HepG2 (cell line): Measurements from ENCODE around the gene AKAP7. TPM values are rescaled to one million over a fixed set of nuclear protein-coding genes. Genes with fewer than 3 reads are reported as not detected.

Source experiments
- ATAC-seq: fragments of 200-7000 bp; cut with Tn5 transposase; 3 replicates; pipeline ENCODE4 v1.9.1; 2020; ENCODE audit warnings: mild to moderate bottlenecking, moderate library complexity
- BruUV-seq: library from RNA; stranded (reverse); fragments of 400-500 nt; replicated peaks from 2 replicates; lab custom pipeline; 2021; lab: Mats Ljungman, UMichigan
- CTCF ChIA-PET: fragments of 300-600 bp; formaldehyde crosslinking; extraction: SDS; loops from one replicate; lab custom pipeline; 2021; ENCODE audit warnings: low total read pairs, inconsistent platforms, low intra/inter-chr PET ratio; lab: Yijun Ruan, JAX
- POLR2A ChIA-PET: fragments of 350-600 bp; sonication (Branson Sonifier 250); formaldehyde crosslinking; loops from one replicate; lab custom pipeline; 2020; ENCODE audit warnings: antibody characterized with exemption, inconsistent platforms; lab: Yijun Ruan, JAX
- DNase-seq: peaks from one replicate; pipeline ENCODE4 v3.0.0-alpha.2; 2015; ENCODE audit warnings: low spot score
- FAIRE-seq: peaks from 3 replicates; lab custom pipeline; 2011; peaks lifted over from hg19 to GRCh38; lab: Jason Lieb, UNC
- H2AFZ ChIP-seq: one replicate; pipeline ENCODE4 v1.6.1; 2011; ENCODE audit warnings: low read length, inconsistent platforms
- H3K27ac ChIP-seq: fragments of 300-600 bp; 3 replicates; pipeline ENCODE4 v1.8.0; 2011; ENCODE audit warnings: mixed run types, mild to moderate bottlenecking, mixed read lengths, low read length, inconsistent platforms; ENCODE audit not compliant: insufficient read depth; ENCODE audit errors: extremely low read length
- H3K27me3 ChIP-seq, 2 experiments: fragments of 200-600 bp in 1 of 2; 2 replicates in 1 of 2; 3 replicates in 1 of 2; pipeline versions ENCODE4 v1.6.0 to v1.8.0; 2011; ENCODE audit warnings: low read length in 2 of 2, mild to moderate bottlenecking in 2 of 2, moderate library complexity in 2 of 2, inconsistent platforms in 1 of 2; ENCODE audit not compliant: insufficient read depth in 2 of 2, control insufficient read depth in 1 of 2
- H3K36me3 ChIP-seq, 2 experiments: fragments of 200-600 bp in 1 of 2; replicated peaks in 1 of 2; 2 replicates in 1 of 2; 3 replicates in 1 of 2; pipeline versions ENCODE4 v1.5.1 to v1.8.0; 2011; ENCODE audit warnings: low read length in 2 of 2, inconsistent platforms in 1 of 2; ENCODE audit not compliant: insufficient read depth in 2 of 2, control insufficient read depth in 1 of 2
- H3K4me1 ChIP-seq: 2 replicates; pipeline ENCODE4 v1.5.1; 2012; ENCODE audit warnings: low read length, inconsistent platforms; ENCODE audit not compliant: insufficient read depth
- H3K4me2 ChIP-seq: 2 replicates; pipeline ENCODE4 v1.6.0; 2011; ENCODE audit warnings: low read depth, low read length, inconsistent platforms
- H3K4me3 ChIP-seq, 3 experiments: fragments of 200-600 bp in 1 of 3; sonication (generic), shearing (Covaris generic) in 1 of 3; replicated peaks in 1 of 3; 2 replicates each; pipeline ENCODE4 v1.5.1; 2011 to 2016; ENCODE audit warnings: low read length in 3 of 3, inconsistent platforms in 2 of 3, low read depth in 2 of 3, mild to moderate bottlenecking in 2 of 3, control low read depth in 1 of 3, mixed read lengths in 1 of 3; ENCODE audit not compliant: insufficient read depth in 1 of 3
- H3K79me2 ChIP-seq: one replicate; pipeline ENCODE4 v1.6.1; 2011; ENCODE audit warnings: low read length, inconsistent platforms; ENCODE audit not compliant: insufficient read depth
- H3K9ac ChIP-seq: 2 replicates; pipeline ENCODE4 v1.6.0; 2011; ENCODE audit warnings: mild to moderate bottlenecking, low read depth, low read length, inconsistent platforms; ENCODE audit not compliant: insufficient read depth
- H3K9me3 ChIP-seq: 2 replicates; pipeline ENCODE4 v1.5.1; 2012; ENCODE audit warnings: mild to moderate bottlenecking, low read length
- H4K20me1 ChIP-seq: 2 replicates; pipeline ENCODE4 v1.6.0; 2011; ENCODE audit warnings: inconsistent platforms, mild to moderate bottlenecking, low read length, moderate library complexity; ENCODE audit not compliant: insufficient read depth
- HNF4A ChIP-seq: sonication (generic); formaldehyde crosslinking; IDR thresholded peaks from 2 replicates; pipeline ENCODE4 v1.4.0; 2020; ENCODE audit warnings: missing genetic modification reagents
- MAZ ChIP-seq, 2 experiments: sonication (generic) in 1 of 2; formaldehyde crosslinking in 1 of 2; IDR thresholded peaks; 2 replicates each; pipeline versions ENCODE4 v1.5.0 to v1.6.1; 2012 to 2020; ENCODE audit warnings: low read depth in 2 of 2, mild to moderate bottlenecking in 2 of 2, borderline replicate concordance in 1 of 2, improper control_type of control experiment in 1 of 2, low read length in 1 of 2, missing genetic modification reagents in 1 of 2, moderate library complexity in 1 of 2
- MIXL1 ChIP-seq: IDR thresholded peaks from 2 replicates; pipeline ENCODE4 v1.6.1; 2016
- NFATC3 ChIP-seq: sonication (generic); formaldehyde crosslinking; IDR thresholded peaks from 2 replicates; pipeline ENCODE4 v1.5.1; 2020; ENCODE audit warnings: mild to moderate bottlenecking, missing genetic modification reagents
- PBX3 ChIP-seq: sonication (generic); formaldehyde crosslinking; IDR thresholded peaks from 2 replicates; pipeline ENCODE4 v1.8.1; 2023; ENCODE audit warnings: missing genetic modification reagents, inconsistent platforms, borderline replicate concordance
- PLRG1 ChIP-seq: fragments of 450-650 bp; conservative IDR thresholded peaks from 2 replicates; pipeline ENCODE4 v1.6.1; 2016
- RFX1 ChIP-seq: fragments of 450-650 bp; IDR thresholded peaks from 2 replicates; pipeline ENCODE4 v1.6.1; 2017
- SALL2 ChIP-seq: sonication (generic); formaldehyde crosslinking; IDR thresholded peaks from 2 replicates; pipeline ENCODE4 v1.8.1; 2023; ENCODE audit warnings: mild to moderate bottlenecking, missing genetic modification reagents, inconsistent platforms
- SMAD3 ChIP-seq: sonication (generic); formaldehyde crosslinking; IDR thresholded peaks from 2 replicates; pipeline ENCODE4 v1.4.0; 2020; ENCODE audit warnings: missing genetic modification reagents
- TIGD3 ChIP-seq: sonication (generic); formaldehyde crosslinking; IDR thresholded peaks from 2 replicates; pipeline ENCODE4 v1.5.1; 2020; ENCODE audit warnings: mild to moderate bottlenecking, missing genetic modification reagents, borderline replicate concordance
- ZBTB2 ChIP-seq: sonication (generic); formaldehyde crosslinking; IDR thresholded peaks from 2 replicates; pipeline ENCODE4 v1.8.0; 2022; ENCODE audit warnings: low read depth, missing genetic modification reagents
- ZNF142 ChIP-seq: sonication (generic); formaldehyde crosslinking; IDR thresholded peaks from 2 replicates; pipeline ENCODE4 v1.4.0; 2020; ENCODE audit warnings: missing genetic modification reagents
- ZNF263 ChIP-seq: sonication (generic); formaldehyde crosslinking; IDR thresholded peaks from 2 replicates; pipeline ENCODE4 v1.4.0; 2020; ENCODE audit warnings: missing genetic modification reagents
- ZSCAN31 ChIP-seq: sonication (generic); formaldehyde crosslinking; IDR thresholded peaks from 2 replicates; pipeline ENCODE4 v1.5.0; 2020; ENCODE audit warnings: low read depth, mild to moderate bottlenecking, missing genetic modification reagents
- WGBS: methylation state at CpG from one replicate; pipeline ENCODE4 v1.1.6; 2017; ENCODE audit warnings: low lambda C conversion rate; 5-methylcytosine and 5-hydroxymethylcytosine counted together
- in situ Hi-C: cut with HindIII; loops from 2 replicates; pipeline ENCODE4 v1.10.0; 2017; ENCODE audit warnings: low pct_unique_long_range_greater_than_20kb; ENCODE audit not compliant: extremely low pct_ligation_motif_present
- intact Hi-C: fragments of 100-400 bp; cut with micrococcal nuclease; formaldehyde crosslinking; loops from one replicate; pipeline ENCODE4 v1.10.0; 2022; ENCODE audit not compliant: unreplicated experiment
- polyA plus RNA-seq, 8 experiments: library from polyadenylated mRNA; depleted of rRNA in 3 of 8; stranded (reverse) in 7 of 8; unstranded in 1 of 8; fragments of >200 nt; fragmentation: Illumina TruSeq in 4 of 8; extraction: Trizol in 4 of 8; gene quantifications; 2 replicates each; pipeline versions ENCODE4 v1.2.1 to v1.2.3, GENCODE V29; 2011 to 2016; ENCODE audit warnings: low read depth in 4 of 8, missing spikeins in 1 of 8, mixed read lengths in 1 of 8; ENCODE audit not compliant: insufficient read depth in 1 of 8
- total RNA-seq, 5 experiments: library from RNA; depleted of rRNA; stranded (reverse); fragments of >200 nt; fragmentation: Illumina TruSeq; extraction: Trizol; gene quantifications; 2 replicates each; pipeline ENCODE4 v1.2.3, GENCODE V29; 2016; ENCODE audit warnings: low read depth in 1 of 5

The AKAP7 gene
- total and polyA plus RNA-seq, 2 of the 13 experiments (the other 11 are each of a cell fraction or from before 2014, with no cell fraction given): 3.6 to 11.7 TPM

- Histone ChIP-seq H4K20me1 (no peaks in the 10 kb centered on the region), H3K4me3 (no peak overlapping the region), H3K4me1 (no peaks in the 10 kb centered on the region), H3K36me3 (no peaks in the 10 kb centered on the region), H2AFZ (no peak overlapping the region), H3K4me2 (no peak overlapping the region), H3K27me3 (no peaks in the 10 kb centered on the region), H3K79me2 (no peaks in the 10 kb centered on the region), H3K9ac (no peak overlapping the region), H3K9me3 (no peaks in the 10 kb centered on the region), H3K27ac (no peak overlapping the region)
- FAIRE-seq: no peak
- POLR2A ChIA-PET: no interaction called here
- intact Hi-C loops: no loop called here
- in situ Hi-C loops: no loop called here
- CTCF ChIA-PET: no interaction called here
- DNase-seq: no peak
- BruUV-seq: no TSS peak
- 96% methylated on average over 3 of the region's 3 CpGs for WGBS
- ATAC-seq: no peak
- TF ChIP-seq PBX3 (CRISPR knock-in tag) (no peak), MIXL1 (CRISPR knock-in tag) (no peak), SALL2 (no peak), ZNF142 (no peak), PLRG1 (no peak), TIGD3 (CRISPR knock-in tag) (no peak), SMAD3 (CRISPR knock-in tag) (no peak), RFX1 (no peak), ZSCAN31 (CRISPR knock-in tag) (no peak), ZNF263 (CRISPR knock-in tag) (no peak), NFATC3 (CRISPR knock-in tag) (no peak), MAZ (IDR thresholded peaks at IDR 0.05; ENCODE audit: borderline replicate concordance, low read depth, low read length) (no peak), MAZ (CRISPR knock-in tag; IDR thresholded peaks at IDR 0.05; ENCODE audit: low read depth) (no peak), ZBTB2 (CRISPR knock-in tag) (no peak), HNF4A (CRISPR knock-in tag) (no peak)
These were observed 70.4 kb downstream of the AKAP7 start for GRCh38 chr6:131205481-131206244.
